Measurements from ENCODE around the gene AIP. TPM values are rescaled to one million over a fixed set of nuclear protein-coding genes. Genes with fewer than 3 reads are reported as not detected.

The AIP gene
- total and polyA plus RNA-seq, 2 donors (not counting 1 experiment from before 2014, with no cell fraction given): 127 to 205 TPM

- ChIA-PET POLR2A (no interaction called here), CTCF (interaction anchor here (1.4 kb wide), 1 partner anchor 173 kb away, joined by 3 read pairs; no protein-coding TSS in a partner anchor)
- Mint-ChIP-seq H3K27ac (no peak overlapping the region), H3K9me3 (ENCODE audit: insufficient read depth) (peaks cover 8% of the 10 kb centered on the region), H3K4me1 (no peaks in the 10 kb centered on the region), H3K4me3 (no peak overlapping the region), H3K27me3 (peaks cover 34% of the 10 kb centered on the region)
- 100% methylated on average over 1 of the region's 5 CpGs for WGBS (ENCODE audit: insufficient coverage)
- Histone ChIP-seq H3K27me3 (replicated peaks in 1 of 4; ENCODE audit: control extremely low read depth in 1 of 4, control insufficient read depth in 3 of 4, insufficient read depth in 4 of 4, low read length in 3 of 4) (peaks cover 0 to 10% (median 4%) of the 10 kb centered on the region in 4 experiments), H3K9ac (ENCODE audit: low read length) (no peak overlapping the region), H4K20me1 (ENCODE audit: control insufficient read depth, insufficient read depth, low read length, poor library complexity, severe bottlenecking) (no peaks in the 10 kb centered on the region), H2AFZ (ENCODE audit: insufficient read depth, low read depth, low read length, poor library complexity, severe bottlenecking) (no peak overlapping the region), H3K36me3 (replicated peaks in 1 of 2; ENCODE audit: control extremely low read depth in 1 of 2, control insufficient read depth in 1 of 2, extremely low read depth in 1 of 2, insufficient read depth in 2 of 2, low read length in 1 of 2) (no peaks in the 10 kb centered on the region), H3K79me2 (ENCODE audit: control insufficient read depth, insufficient read depth, low read length) (no peaks in the 10 kb centered on the region), H3K27ac (ENCODE audit: low read length in 2 of 2) (no peak overlapping the region), H3K4me2 (replicated peaks; ENCODE audit: low read depth, low read length, poor library complexity, severe bottlenecking) (no peak overlapping the region), H3K4me1 (ENCODE audit: control insufficient read depth in 2 of 2, insufficient read depth in 2 of 2, low read length in 2 of 2) (no peaks in the 10 kb centered on the region), H3K9me3 (ENCODE audit: control extremely low read depth in 1 of 3, control insufficient read depth in 2 of 3, insufficient read depth in 1 of 3, low read length in 2 of 3) (peaks cover 0 to 13% (median 11%) of the 10 kb centered on the region in 3 donors), H3K4me3 (ENCODE audit: control extremely low read depth in 1 of 5, extremely low read depth in 1 of 5, insufficient read depth in 1 of 5, low read depth in 2 of 5, low read length in 4 of 5) (no peak overlapping the region)
- no peak for DNase-seq
- no peak for ATAC-seq (ENCODE audit: low read depth)
- intact Hi-C loops (cut with micrococcal nuclease): loop anchor here (10.0 kb wide), 1 partner anchor 875 kb away; no protein-coding TSS in a partner anchor
- TF ChIP-seq EZH2 (IDR thresholded peaks at IDR 0.05; ENCODE audit: borderline replicate concordance, insufficient read depth, low read depth, low read length, poor library complexity, severe bottlenecking): no peak
- TF ChIP-seq, protein P1, sequence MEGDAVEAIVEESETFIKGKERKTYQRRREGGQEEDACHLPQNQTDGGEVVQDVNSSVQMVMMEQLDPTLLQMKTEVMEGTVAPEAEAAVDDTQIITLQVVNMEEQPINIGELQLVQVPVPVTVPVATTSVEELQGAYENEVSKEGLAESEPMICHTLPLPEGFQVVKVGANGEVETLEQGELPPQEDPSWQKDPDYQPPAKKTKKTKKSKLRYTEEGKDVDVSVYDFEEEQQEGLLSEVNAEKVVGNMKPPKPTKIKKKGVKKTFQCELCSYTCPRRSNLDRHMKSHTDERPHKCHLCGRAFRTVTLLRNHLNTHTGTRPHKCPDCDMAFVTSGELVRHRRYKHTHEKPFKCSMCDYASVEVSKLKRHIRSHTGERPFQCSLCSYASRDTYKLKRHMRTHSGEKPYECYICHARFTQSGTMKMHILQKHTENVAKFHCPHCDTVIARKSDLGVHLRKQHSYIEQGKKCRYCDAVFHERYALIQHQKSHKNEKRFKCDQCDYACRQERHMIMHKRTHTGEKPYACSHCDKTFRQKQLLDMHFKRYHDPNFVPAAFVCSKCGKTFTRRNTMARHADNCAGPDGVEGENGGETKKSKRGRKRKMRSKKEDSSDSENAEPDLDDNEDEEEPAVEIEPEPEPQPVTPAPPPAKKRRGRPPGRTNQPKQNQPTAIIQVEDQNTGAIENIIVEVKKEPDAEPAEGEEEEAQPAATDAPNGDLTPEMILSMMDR (IDR thresholded peaks at IDR 0.05): no peak
Measured at GRCh38 chr11:67530282-67530592, 47.4 kb downstream of the AIP start.

DNA sequence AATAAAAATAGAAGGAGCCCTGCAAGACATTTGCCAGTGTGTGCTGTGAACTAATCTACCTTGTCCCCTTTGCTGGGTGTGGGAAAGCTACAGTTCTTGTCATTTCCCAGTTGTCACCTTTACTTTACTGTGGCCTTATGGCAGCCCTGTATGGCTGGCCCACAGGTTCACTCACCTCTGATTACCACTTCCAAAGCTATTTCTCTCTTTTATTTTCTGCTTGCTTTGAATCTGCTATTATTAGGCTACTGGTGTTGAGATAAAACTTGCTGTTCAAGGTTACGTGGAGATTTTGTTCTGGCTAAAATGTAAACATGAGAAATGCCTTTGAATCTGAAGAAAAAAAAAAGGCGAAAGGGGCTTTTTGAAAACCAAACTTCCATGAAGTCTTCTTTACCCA is 50.1 kb downstream of the AIP start:
- intact Hi-C loops (cut with micrococcal nuclease): loop anchor here (10.0 kb wide), 1 partner anchor 878 kb away; no protein-coding TSS in a partner anchor
- H3K4me2 ChIP-seq (replicated peaks; ENCODE audit: low read depth, low read length, poor library complexity, severe bottlenecking): no peak overlapping the region
- ATAC-seq (ENCODE audit: low read depth): no peak
- no peak overlapping the region for H3K27ac ChIP-seq (ENCODE audit: low read length in 2 of 2)
- TF ChIP-seq, protein P1 (IDR thresholded peaks at IDR 0.05): no peak
- TF ChIP-seq EZH2 (IDR thresholded peaks at IDR 0.05; ENCODE audit: borderline replicate concordance, insufficient read depth, low read depth, low read length, poor library complexity, severe bottlenecking): no peak
- peaks cover 0 to 13% (median 13%) of the 10 kb centered on the region in 3 donors for H3K9me3 ChIP-seq (ENCODE audit: control extremely low read depth in 1 of 3, control insufficient read depth in 2 of 3, insufficient read depth in 1 of 3, low read length in 2 of 3)
- POLR2A ChIA-PET: no interaction called here
- no peaks in the 10 kb centered on the region for H3K4me1 Mint-ChIP-seq
- no peaks in the 10 kb centered on the region for H4K20me1 ChIP-seq (ENCODE audit: control insufficient read depth, insufficient read depth, low read length, poor library complexity, severe bottlenecking)
- H3K27ac Mint-ChIP-seq: no peak overlapping the region
- peaks cover 5% of the 10 kb centered on the region for H3K9me3 Mint-ChIP-seq (ENCODE audit: insufficient read depth)
- H3K4me3 Mint-ChIP-seq: no peak overlapping the region
- no peak overlapping the region for H3K4me3 ChIP-seq (ENCODE audit: control extremely low read depth in 1 of 5, extremely low read depth in 1 of 5, insufficient read depth in 1 of 5, low read depth in 2 of 5, low read length in 4 of 5)
- H3K4me1 ChIP-seq (ENCODE audit: control insufficient read depth in 2 of 2, insufficient read depth in 2 of 2, low read length in 2 of 2): no peaks in the 10 kb centered on the region
- H3K27me3 ChIP-seq (replicated peaks in 1 of 4; ENCODE audit: control extremely low read depth in 1 of 4, control insufficient read depth in 3 of 4, insufficient read depth in 4 of 4, low read length in 3 of 4): peaks cover 0 to 5% (median 0%) of the 10 kb centered on the region in 4 experiments
- no peak overlapping the region for H3K9ac ChIP-seq (ENCODE audit: low read length)
- H3K27me3 Mint-ChIP-seq: peaks cover 16% of the 10 kb centered on the region
- no peaks in the 10 kb centered on the region for H3K79me2 ChIP-seq (ENCODE audit: control insufficient read depth, insufficient read depth, low read length)
- no CpG with 5 or more reads among the region's 2 CpGs for WGBS (ENCODE audit: insufficient coverage)
- no peak for DNase-seq
- CTCF ChIA-PET: no interaction called here
- H3K36me3 ChIP-seq (replicated peaks in 1 of 2; ENCODE audit: control extremely low read depth in 1 of 2, control insufficient read depth in 1 of 2, extremely low read depth in 1 of 2, insufficient read depth in 2 of 2, low read length in 1 of 2): no peaks in the 10 kb centered on the region
- H2AFZ ChIP-seq (ENCODE audit: insufficient read depth, low read depth, low read length, poor library complexity, severe bottlenecking): no peak overlapping the region
